T-helper 1 cell treated with Interleukin-12 subunit alpha and Interleukin-12 subunit beta and Interleukin-4 antibody, amounts not matched to agents 30 ng/mL and 1 ng/mL, for 36 hours (primary cell): ENCODE results near the gene FOCAD. TPM values are rescaled to one million over a fixed set of nuclear protein-coding genes. Genes with fewer than 3 reads are reported as not detected.

Experiments
- intact Hi-C: fragments of 100-400 bp; cut with micrococcal nuclease; formaldehyde crosslinking; loops from one replicate; pipeline ENCODE4 v1.15.1; 2024
- total RNA-seq: library from RNA; stranded (reverse); gene quantifications from 2 replicates; pipeline ENCODE4 v1.2.3, GENCODE V29; 2022

The FOCAD gene
- total RNA-seq, 1 donor from 2014 or later: 31.1 TPM

DNA sequence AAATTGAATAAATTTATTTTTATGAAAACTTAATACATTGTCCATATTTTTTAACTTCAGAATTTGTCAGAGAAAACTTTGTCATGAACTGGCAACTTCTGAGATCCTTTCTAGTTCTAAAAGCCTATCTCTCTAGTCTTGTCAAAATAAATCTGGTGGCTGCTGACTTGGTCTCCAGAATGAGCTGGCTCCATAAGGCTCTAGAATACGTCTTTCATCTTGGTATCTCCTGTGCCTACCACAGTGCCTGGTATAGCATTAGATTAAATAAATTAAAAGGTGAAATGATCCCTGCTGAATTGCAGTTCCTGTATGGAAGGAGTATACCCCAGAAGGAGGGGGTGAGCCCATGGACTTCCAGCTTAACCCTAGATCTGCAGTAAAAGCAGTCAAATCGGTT is 2.6 kb upstream of the FOCAD start:
- intact Hi-C loops: loop anchor here (5.0 kb wide), 8 partner anchors 39 to 1396 kb away; partner anchors contain the start of genes CDKN2A, CDKN2B-AS1 and RPS6

DNA sequence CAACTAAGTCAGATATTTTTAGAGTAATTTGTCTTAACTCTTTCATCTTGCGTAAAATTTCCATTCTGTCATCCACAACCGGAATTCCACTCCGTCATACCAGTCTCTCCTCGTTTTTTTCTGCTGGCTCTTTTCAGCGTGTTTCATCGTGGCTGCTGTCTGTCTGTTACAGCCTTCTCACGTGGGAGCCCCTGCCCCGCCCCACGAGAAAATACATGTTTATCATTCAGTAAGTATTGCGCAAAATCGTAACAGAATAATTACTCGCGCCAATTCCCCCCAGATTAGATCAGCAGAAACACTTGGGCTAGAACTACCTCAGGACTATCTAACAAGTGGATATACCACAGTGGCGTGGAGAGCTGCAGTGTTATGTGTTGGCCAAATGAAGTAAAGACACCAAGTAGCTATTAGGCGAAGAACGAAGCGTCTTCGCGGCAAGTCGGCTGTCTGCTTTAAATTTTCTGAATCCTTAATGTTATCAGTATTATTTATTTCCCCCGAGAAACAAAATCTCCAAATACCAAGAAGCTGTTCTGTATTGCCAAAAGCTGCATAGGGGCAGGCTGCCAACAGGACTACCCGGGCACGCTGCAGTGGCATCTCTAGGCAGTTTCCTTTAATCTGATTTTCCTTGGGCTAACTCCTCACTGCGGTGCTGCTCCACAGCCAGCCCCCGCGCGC is 566 bp upstream of the FOCAD start:
- intact Hi-C loops: loop anchor here (1.0 to 5.0 kb wide), 24 partner anchors 25 to 1451 kb away; partner anchors contain the start of genes CDKN2A, CDKN2B-AS1, HACD4 and MLLT3

DNA sequence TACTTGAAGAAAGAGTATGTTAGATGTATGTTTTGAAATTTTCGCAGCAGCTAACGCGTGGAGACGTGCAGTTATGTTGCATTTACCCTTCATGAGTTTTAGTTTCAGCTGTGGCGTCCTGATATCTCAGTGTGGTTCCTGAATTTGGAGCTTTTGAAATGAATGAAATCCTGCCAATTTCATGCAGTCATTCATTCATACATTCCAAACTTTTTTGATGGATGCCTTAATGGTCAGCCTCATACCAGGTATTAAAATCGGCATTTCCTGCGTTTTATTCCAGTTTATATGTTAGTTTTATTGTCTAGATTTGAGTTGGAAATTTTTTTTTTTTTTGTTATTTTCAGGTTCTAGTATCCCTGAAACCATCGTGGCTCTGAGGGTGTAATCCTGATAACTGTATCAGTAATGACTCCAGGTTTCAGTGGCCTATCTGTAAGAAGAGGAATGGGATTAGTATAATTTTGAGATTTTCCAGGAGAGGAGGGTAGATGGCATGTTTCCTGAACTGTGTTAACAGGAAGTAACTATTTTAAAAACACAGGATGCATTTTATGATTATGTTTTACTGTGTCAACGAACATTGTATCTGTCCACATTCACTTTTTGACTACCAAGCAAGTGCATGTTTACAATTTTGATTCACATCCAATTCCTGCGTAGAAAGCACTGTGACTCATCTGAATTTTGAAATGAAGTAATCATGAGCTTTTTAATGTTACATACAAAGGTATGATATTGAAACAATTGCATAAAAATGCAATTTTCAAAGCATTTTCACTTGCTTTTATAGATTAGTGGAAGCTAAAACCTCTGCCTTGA is 1.0 kb downstream of the FOCAD start:
- intact Hi-C loops: loop anchor here (1.0 to 5.0 kb wide), 23 partner anchors 27 to 1453 kb away; partner anchors contain the start of genes CDKN2A, CDKN2B-AS1, HACD4 and MLLT3

DNA sequence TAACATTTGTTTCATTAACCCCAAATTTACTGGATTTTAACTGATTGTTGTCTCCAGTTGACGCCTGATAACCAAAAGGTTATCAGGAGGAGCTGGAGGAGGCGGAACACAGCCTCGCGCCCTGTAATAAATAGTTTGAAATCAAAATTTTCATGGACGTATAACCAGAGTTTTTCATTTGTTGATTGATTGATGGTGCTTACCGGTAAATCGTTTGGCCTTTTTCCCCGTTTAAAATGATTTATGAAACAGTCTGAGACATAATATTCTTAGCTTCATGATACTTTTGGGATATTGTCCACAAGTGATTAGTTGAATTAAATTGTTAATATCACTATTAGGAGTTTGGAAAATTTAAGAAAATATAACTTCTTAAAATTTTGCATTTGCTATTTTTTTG is 1.7 kb downstream of the FOCAD start:
- intact Hi-C loops: loop anchor here (2.0 kb wide), 7 partner anchors 133 to 687 kb away; no protein-coding TSS in a partner anchor

DNA sequence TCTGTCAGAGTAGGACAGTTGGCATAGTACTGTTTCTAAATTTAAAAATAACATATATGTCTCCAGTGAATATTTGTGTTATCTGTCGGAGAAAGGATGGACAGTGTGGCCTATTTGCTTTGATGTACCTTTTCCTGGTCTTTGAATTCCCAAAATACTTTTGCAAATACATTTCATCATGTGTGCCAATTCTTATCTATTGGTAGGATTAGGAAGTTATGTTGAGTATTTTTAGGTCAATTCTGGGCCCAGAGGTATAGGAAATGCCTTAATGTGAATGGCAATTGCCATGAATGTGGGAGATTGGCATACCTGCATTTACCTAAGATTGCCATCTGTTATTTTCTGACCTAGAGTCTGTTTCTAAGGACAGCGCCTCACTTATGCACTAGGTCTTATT is 5.8 kb downstream of the FOCAD start:
- intact Hi-C loops: no loop called here

DNA sequence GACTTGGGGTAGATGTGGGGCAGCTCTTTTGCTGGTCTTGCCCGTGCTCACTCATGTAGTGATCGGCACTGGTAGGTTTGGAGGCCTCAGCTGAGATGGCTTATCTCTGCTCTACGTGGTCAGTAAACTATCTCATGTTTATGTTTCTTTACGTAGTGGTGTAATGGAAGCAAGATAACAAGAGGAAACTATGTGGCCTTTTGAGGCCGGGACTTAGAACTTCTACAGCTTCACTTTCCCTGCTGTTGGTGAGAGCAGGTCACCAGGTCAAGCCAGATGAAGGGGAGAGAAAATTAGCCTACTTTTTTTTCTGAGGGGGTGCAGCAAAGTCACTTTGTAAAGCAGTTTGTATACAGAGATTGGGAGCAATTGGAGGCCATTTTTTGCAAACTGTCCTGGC is 8.5 kb downstream of the FOCAD start:
- intact Hi-C loops: no loop called here

DNA sequence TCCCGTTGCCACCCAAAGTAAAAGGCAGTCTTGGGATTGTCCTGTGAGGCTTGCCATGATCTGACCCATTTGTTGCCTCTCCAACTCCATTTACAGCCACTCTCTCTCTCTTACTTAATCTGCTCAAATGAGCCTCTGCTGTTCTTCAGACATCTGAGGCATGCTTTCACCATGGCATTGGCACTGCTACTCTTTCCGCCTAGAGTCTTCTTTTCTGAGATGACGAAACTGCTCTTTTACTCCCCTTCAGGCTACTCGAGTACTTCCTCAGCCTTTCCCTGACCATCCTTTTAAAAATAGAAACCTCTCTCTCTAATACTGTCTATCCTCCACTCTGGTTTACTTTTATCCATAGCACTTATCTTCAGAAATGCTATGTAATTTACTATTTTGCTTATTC is 9.0 kb downstream of the FOCAD start:
- intact Hi-C loops: no loop called here

DNA sequence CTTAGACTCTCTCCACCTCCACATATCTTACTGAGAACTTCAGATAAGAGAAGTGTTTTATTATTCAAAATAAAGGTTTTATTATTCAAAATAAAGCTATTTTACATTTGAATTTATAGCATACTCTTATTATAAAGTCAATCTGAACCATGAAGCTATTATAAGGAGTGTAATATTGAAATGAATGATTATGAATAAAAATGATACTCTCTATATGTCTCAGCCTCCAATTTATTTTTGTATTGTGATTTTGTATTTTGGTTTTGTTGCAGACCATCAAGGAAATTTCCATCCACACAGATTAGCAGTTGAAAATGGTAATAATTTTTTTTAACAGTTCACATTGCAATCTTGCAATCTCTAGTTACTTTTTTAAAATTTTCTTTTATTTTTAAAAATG is 10.2 kb downstream of the FOCAD start:
- intact Hi-C loops: no loop called here

DNA sequence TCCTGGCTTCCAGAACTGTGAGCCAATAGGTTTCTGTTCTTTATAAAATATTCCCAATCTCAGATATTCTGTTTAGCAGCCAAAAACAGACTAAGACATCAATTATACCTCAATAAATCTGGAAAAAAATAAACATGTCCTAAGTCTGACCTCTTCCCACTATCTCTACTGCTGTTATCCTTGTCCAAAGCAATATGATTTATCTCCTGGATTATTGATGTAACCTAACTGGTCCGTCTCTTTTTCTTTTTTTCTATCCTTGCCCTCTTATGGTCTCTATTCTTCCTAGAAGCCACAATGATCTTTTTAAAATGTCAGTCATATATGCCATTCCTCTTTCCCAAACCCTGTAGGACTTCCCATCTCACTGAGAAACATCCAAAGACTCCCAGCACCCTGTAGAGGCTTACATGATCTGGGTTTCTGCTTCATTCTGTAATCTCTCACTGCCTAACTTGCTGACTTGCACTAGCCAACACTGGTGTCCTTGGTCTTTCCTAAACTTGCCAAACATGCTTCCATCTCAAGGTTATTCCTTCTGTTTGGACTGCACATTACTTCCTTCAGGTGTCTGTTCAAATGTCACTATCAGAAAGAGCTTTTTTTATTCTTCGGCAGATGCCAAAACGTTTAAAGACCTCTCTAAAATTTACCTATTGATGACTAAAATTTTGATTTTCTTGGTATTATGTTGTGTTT is 13.1 kb downstream of the FOCAD start:
- intact Hi-C loops: no loop called here

DNA sequence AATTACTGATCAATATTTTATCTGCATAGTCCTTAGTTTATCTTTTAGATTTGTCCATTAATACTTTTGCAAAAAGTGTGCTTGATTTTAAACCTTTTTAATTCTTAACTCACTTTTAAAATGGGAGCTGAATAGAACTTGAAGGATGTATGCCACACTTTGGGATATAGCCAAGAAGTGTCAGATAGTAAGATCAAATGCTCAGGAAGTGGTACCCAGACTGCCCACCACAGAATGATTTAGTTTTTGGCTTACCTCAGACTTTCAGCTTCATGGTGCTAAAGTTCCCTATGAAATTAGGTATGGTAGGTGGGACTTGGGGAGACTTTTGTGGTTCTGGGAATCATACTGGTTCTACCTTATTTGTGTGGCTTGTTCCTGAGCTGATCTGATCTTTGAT is 14.7 kb downstream of the FOCAD start:
- intact Hi-C loops: no loop called here

DNA sequence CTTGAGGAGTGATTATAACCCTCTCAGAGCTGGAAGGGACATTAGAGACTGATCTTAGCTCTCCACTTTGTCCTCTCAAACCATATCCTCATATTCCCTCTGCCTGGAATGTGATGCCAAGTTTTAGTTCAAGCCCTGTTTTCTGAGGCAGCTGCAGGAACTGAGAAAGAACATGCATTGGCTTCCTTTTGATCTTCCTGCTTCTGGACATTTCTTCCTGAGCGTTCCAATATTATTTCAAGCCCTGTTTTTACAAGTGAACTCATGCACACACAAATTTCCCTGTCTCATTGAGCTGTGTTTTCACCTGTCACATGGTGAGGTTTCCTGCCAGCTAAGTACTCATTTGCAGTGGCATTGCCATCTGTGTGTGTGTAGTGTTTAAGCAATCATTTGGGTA is 17.0 kb downstream of the FOCAD start:
- intact Hi-C loops: no loop called here

DNA sequence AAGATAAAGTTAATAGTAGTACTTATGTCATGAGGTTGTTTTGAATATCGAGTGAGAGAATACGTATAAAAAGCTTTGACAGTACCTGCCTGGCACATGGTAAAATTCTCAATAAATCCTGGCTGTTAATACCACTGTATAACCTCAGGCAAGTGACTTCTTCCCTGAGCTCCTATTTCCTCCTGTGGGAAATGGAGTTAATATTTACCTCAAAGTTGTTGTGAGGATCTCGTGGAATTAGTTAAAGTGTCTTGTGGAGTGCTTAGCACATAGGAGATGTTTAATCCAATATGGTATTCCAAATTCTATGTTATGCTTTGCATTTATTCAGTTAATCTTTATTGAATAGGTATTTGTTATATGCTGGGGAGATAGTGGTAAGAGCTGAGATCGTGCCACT is 18.5 kb downstream of the FOCAD start:
- intact Hi-C loops: no loop called here

DNA sequence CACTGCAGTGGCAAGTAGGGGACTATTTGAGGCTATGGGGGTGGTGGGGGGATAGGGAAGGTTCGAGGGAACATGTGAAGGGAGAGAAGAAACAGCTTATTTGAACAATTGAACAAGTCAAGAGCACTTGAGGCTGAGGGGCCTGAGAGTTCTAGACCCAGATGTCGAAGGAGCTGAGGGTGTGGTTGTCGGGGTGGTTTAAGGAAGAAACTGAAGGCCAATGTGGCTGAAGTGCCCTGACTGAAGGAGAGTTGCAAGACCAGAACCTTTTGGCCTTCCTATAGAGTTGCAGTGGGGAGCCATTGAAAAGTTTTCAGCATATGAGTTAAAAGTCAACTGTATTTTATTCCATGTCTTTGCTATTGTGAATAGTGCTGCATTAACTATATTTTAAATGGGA is 19.1 kb downstream of the FOCAD start:
- intact Hi-C loops: no loop called here

DNA sequence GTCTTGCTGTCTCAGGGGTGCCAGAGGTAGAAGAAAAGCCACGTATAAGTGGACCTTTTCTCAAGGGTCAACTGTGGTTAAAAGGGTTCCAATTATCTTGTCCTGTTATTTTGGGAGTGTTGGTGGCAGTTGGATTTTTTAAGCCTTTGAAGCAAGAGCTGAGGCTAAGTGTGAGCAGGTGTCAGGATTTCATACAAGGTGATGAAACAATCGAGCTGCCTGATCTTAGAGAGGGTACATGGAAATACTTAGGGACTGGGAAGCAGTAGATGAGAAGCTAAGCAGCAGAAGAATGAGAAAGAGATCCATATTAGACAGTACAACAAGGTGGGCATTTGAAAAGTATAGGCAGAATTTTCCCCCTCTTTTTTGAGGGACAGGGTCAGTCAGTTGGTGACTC is 23.6 kb downstream of the FOCAD start:
- intact Hi-C loops: no loop called here

DNA sequence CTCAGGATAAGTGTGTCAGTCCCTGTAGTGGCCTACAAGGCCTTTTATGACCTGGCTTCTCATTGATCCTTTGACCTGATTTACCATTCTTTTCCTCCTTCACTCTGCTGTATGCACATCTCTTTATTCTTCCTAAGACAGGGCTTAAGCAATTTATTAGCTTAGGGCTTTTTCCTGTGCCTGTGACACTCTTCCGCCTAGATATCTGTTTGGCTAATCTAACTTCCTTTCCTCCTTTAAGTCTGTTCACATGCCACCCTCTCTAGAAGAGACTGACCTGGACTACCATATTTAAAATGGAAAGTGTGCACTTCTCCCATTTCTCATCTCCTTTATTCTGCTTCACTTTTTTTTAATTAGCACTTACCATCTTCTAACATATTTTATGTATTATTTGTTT is 29.1 kb downstream of the FOCAD start:
- intact Hi-C loops: no loop called here

DNA sequence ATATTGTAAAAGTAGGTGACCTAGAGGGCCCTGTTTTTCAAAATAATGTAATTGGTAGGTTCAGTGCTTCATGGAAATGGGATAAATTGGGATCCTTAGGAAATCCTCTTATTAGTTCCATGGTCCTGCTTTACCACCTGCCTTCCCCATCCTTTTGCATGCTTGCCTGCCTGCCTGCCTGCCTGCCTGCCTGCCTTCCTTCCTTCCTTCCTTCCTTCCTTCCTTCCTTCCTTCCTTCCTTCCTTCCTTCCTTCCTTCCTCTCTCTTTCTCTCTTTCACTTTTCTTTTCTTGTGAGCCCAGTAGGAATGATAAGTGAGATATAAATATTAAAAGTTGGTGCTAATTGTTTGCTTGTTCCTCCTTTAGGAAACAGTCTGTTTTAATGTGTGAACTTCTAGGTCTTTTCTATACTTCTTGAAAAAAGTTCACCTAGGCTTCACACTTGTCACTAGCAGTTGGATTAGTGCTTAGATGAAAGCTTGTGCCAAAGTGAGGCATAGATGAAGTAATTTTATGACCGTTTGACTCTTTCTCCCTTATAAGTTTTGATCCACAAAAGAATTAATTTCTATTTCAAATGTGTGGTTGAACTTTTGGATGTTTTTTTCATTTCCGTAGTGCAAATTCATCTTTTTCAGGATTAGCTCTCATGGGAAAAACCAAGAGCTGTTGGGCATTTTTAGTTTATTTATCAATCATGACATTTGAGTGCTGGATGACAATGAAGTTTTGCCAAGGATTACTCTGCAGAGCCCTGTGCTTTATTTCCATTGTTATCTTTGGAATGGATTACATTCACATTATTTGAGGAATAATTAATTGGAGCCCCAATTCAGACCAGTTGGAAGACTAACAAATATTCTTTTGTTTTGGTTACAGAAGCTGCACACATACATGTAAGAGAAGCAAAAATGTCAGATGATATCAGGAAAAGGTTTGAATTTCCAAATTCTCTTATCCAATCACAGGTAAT is 30.7 kb downstream of the FOCAD start:
- intact Hi-C loops: no loop called here

DNA sequence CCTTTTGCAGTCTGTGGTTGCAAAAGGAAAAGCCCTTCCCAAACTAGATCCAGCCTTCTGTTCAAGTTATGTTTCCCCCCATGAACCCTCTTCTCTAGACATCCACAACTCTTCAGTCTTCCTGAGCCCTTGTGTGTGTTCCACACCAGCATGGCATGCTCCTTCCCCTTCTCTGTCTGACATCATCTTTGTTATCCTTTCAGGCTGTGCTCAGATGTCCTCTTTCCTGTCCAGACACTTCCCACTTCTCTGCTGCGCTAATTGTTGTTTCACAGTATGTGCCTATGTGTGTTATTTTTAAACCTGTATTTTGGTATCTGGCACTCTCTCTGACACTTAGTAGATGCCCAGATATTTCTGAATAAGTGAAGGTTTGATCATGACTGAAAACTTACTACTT is 38.2 kb downstream of the FOCAD start:
- intact Hi-C loops: no loop called here

DNA sequence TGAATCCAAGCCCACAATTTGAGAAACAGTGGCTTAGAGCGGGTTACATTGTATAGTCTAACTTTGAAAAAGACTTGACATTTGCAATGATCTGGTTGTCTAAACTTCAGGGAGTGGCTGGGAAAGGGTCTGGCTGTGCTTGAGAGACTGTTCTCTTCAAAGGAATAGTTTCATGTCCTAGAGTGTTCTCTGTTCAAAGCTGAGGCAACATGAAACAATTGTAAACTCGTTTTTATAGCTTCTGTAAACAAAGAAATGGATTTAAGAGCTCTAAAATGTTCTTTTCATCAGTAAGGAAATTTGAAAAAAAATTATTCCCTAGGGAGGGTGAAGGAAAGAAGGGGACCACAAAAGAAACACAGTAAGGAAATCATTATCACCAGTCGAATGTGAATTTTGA is 41.6 kb downstream of the FOCAD start:
- intact Hi-C loops: loop anchor here (2.0 kb wide), 1 partner anchor 19 kb away; no protein-coding TSS in a partner anchor

DNA sequence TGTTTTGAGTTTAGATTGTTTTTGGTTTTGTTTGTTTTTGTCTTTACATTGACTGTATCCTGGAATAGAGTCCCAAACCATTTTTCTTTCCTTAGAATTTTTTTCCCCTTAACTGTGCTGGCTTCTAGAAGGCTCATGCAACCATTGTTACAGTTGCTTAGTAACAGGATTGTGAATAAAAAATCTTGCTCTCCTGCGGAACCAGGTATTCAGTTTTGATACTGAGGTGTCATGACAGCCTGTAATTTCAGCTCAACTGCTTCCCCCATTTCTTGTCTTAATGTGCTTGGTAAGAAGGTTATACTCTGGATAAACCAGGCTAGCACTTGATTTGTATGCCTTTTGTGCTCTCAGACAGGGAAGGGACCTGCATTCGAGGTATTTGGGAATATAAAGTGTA is 42.1 kb downstream of the FOCAD start:
- intact Hi-C loops: no loop called here

DNA sequence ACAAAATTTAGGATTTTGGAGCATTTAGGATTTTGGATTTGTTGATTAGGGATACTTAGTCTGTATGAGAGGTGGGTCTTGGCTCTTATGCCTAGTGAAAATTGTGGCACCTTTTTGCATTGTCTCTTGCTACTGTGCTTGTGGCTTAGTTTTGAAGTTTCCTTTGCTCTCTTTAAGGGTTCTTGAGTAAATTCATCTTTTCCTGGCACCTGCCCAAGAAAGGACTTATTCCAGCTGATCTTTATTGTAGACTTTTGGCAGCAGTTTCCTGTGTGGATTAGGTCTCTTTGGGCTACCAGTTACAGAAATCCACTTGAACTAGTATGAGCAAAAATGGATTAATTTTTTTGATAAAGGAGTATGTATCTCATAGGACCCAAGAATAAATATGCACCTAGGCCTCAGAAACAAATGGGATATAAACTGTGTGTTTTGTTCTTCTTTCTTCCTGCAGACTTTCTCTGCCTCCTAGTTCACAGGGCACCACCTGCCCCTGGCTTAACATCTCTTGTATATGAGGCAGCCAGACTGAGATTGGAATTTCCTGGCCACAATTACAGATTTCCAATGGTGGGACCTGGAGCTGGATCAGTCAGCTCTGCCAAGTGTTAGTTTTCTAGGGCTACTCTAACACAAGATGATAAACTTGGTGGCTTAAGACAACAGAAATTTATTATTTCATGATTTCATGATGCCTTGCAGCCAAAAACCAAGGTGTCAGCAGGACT is 44.6 kb downstream of the FOCAD start:
- intact Hi-C loops: no loop called here
